22Rv1 (cell line): ENCODE data around the gene TGM2.

Experiments used
- ZFX ChIP-seq: fragments of 450-650 bp; IDR thresholded peaks from 2 replicates; pipeline ENCODE4 v1.6.1; 2017; ENCODE audit warnings: antibody characterized with exemption, borderline replicate concordance
- TF ChIP-seq, protein P1 (sequence below): fragments of 450-650 bp; IDR thresholded peaks from 2 replicates; pipeline ENCODE4 v1.5.1; 2017; ENCODE audit warnings: mild to moderate bottlenecking

DNA sequence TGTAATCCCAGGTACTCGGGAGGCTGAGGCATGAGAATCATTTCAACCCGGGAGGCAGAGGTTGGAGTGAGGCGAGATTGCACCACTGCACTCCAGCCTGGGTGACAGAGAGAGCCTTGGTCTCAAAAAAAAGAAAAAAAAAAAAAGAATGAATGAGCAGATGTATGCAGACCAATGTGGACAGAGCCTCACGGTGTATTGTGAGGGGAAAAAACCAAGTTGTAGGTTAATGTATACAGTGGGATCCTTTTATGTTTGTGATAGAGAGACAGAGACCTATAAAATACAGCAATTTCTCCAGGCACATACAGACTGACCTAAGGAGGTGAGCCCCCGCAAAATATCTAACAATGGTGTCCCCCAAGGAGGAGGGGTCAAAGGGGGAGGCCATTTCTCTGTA, 11.7 kb downstream of the TGM2 start:
- TF ChIP-seq, protein P1, sequence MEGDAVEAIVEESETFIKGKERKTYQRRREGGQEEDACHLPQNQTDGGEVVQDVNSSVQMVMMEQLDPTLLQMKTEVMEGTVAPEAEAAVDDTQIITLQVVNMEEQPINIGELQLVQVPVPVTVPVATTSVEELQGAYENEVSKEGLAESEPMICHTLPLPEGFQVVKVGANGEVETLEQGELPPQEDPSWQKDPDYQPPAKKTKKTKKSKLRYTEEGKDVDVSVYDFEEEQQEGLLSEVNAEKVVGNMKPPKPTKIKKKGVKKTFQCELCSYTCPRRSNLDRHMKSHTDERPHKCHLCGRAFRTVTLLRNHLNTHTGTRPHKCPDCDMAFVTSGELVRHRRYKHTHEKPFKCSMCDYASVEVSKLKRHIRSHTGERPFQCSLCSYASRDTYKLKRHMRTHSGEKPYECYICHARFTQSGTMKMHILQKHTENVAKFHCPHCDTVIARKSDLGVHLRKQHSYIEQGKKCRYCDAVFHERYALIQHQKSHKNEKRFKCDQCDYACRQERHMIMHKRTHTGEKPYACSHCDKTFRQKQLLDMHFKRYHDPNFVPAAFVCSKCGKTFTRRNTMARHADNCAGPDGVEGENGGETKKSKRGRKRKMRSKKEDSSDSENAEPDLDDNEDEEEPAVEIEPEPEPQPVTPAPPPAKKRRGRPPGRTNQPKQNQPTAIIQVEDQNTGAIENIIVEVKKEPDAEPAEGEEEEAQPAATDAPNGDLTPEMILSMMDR, result no peak
- no peak for TF ChIP-seq ZFX
